DMS153 treated with DMSO at 0.1 percent for 48 hours (cell line): Measurements from ENCODE around the gene MRPL52.

Experiments
- DNase-seq: peaks from one replicate; lab custom pipeline; 2025; ENCODE audit not compliant: unreplicated experiment; lab: John Stamatoyannopoulos, UW

Gene MRPL52

GRCh38 chr14:22878271-22879246 is 48.9 kb downstream of the MRPL52 start:
- no peak for DNase-seq

GRCh38 chr14:22882064-22882463 is 52.4 kb downstream of the MRPL52 start:
- no peak for DNase-seq

GRCh38 chr14:22882529-22883172 is 53.0 kb downstream of the MRPL52 start:
- DNase-seq, result peak; percentile 25

DNA sequence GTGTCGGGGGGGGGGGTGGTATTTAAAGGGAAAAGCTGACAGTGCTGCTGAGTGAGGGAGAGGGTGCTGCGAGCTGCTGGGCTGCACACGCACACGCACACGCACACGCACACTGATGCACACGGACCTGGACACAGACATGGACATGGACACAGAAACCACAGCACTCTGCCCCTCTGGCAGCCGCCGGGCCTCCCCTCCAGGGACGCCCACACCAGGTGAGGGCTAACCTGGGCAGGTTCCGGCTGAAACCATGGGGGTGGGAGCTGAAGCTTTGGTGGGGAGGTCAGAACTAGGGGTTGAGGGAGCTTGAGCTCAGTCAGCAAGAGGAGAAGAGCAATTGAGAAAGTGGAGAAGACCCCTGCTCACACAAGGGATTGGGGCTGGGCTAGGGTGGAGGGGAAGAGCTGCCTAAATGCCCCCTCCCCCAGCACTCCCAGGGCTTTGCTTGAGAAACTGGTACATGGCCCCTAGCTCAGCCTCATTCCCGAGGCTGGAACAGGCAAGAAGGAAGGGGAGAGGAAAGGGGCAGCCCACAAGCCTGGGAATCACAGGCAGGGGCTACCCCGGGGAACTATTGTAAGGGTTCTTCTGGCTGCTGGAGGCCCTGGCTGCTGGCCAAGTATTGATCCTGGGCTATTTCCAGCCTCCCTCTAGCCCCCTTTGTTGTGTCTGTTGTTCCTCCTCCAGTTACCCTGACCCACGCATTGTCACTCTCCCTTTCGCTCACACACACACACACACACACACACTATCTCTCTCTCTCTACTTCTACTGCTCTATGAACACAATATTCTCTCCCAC is 53.7 kb downstream of the MRPL52 start, which contains the start of gene REM2:
REM2 (plus strand) TSS at position 50 of the 804 bp plus-strand sequence; CDS start at position 116, 66 bp downstream.
- DNase-seq, result no peak

DNA sequence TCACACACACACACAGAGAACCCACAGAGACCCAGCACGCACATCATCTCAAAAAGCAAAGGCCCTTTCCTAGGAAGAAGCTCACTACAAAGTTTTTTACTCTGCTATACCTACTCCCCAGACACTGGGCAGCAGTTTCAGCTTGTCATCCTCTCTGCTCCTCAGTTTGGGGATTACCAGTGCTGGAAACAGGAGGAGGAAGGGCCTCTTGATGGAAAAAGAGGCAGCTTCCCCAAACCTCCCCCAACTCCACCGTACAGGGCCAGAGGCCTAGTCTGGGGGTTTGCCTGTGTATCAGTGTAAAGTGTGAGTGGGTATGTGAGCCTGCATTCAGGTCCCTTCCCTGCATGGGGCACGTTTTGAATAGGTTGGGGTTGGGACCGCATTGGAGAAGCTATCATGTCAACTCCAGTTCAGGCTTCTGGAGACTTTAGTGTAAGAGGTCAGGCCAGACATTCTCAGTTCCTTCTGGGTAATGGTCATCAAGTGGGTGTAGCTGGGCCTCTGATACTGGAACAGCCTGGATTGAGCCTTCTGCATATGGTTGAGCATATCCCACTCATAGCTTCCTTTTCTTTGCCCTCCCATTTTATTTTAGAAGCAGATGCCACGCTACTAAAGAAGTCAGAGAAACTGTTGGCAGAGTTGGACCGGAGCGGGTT is 54.5 kb downstream of the MRPL52 start:
- no peak for DNase-seq
